Naive thymus-derived CD4-positive, alpha-beta T cell (primary cell): ENCODE results near the gene MRPL49. TPM values are rescaled to one million over a fixed set of nuclear protein-coding genes. Genes with fewer than 3 reads are reported as not detected.
A peak's percentile ranks its signal among the peaks of the same experiment; 100 is the strongest.

Experiments
- ATAC-seq: fragments of 150-1000 bp; cut with Tn5 transposase; 2 replicates; pipeline ENCODE4 v1.10.0; 2021; ENCODE audit warnings: mild to moderate bottlenecking, moderate library complexity
- CTCF ChIA-PET: fragments of 350-600 bp; sonication (Branson Sonifier 250); formaldehyde crosslinking; loops from one replicate; lab custom pipeline; 2021; ENCODE audit warnings: antibody characterized with exemption; lab: Charles Lee
- POLR2A ChIA-PET: fragments of 350-600 bp; sonication (Branson Sonifier 250); formaldehyde crosslinking; loops from one replicate; lab custom pipeline; 2021; ENCODE audit warnings: antibody characterized with exemption, inconsistent platforms; lab: Charles Lee
- DNase-seq, 9 donors: peaks; one replicate each; pipeline versions ENCODE4 v3.0.0 to v3.0.0-alpha.2; 2020 to 2022; ENCODE audit warnings: mixed read lengths in 1 of 9
- H3K27ac ChIP-seq: one replicate; pipeline ENCODE4 v1.7.0; 2013; ENCODE audit warnings: mild to moderate bottlenecking, low read depth, low read length, moderate library complexity
- H3K27me3 ChIP-seq, 2 donors: one replicate each; pipeline ENCODE4 v1.7.0; 2013; ENCODE audit warnings: low read length in 2 of 2, mild to moderate bottlenecking in 2 of 2, moderate library complexity in 2 of 2; ENCODE audit not compliant: control insufficient read depth in 2 of 2, insufficient read depth in 2 of 2
- H3K36me3 ChIP-seq, 3 experiments: 1 replicate in 2 of 3; 2 replicates in 1 of 3; pipeline ENCODE4 v1.7.0; 2013; ENCODE audit warnings: low read length in 3 of 3, mild to moderate bottlenecking in 3 of 3, moderate library complexity in 1 of 3; ENCODE audit not compliant: insufficient read depth in 3 of 3, control insufficient read depth in 2 of 3
- H3K4me1 ChIP-seq, 2 donors: one replicate each; pipeline ENCODE4 v1.7.0; 2013; ENCODE audit warnings: low read length in 2 of 2, mild to moderate bottlenecking in 2 of 2, moderate library complexity in 1 of 2; ENCODE audit not compliant: control insufficient read depth in 2 of 2, insufficient read depth in 2 of 2
- H3K4me3 ChIP-seq: 2 replicates; pipeline ENCODE4 v1.7.0; 2013; ENCODE audit warnings: mild to moderate bottlenecking, low read length
- H3K9me3 ChIP-seq, 3 experiments: 1 replicate in 2 of 3; 2 replicates in 1 of 3; pipeline ENCODE4 v1.7.0; 2013; ENCODE audit warnings: low read length in 3 of 3; ENCODE audit not compliant: control insufficient read depth in 2 of 3
- H3K27ac Mint-ChIP-seq, 9 donors: one replicate each; pipeline ENCODE4 v1.8.0; 2020 to 2022; ENCODE audit warnings: mixed read lengths in 9 of 9, mild to moderate bottlenecking in 8 of 9, moderate library complexity in 5 of 9, inconsistent platforms in 2 of 9
- H3K27me3 Mint-ChIP-seq, 5 donors: one replicate each; pipeline ENCODE4 v1.8.0; 2021 to 2022; ENCODE audit warnings: mixed read lengths in 5 of 5, mild to moderate bottlenecking in 1 of 5
- H3K36me3 Mint-ChIP-seq, 5 donors: one replicate each; pipeline ENCODE4 v1.8.0; 2020 to 2022; ENCODE audit warnings: mixed read lengths in 5 of 5, mild to moderate bottlenecking in 3 of 5, inconsistent platforms in 1 of 5
- H3K4me1 Mint-ChIP-seq, 7 donors: one replicate each; pipeline ENCODE4 v1.8.0; 2020 to 2022; ENCODE audit warnings: mixed read lengths in 7 of 7, mild to moderate bottlenecking in 3 of 7, inconsistent platforms in 1 of 7
- H3K4me3 Mint-ChIP-seq, 10 donors: one replicate each; pipeline ENCODE4 v1.8.0; 2020 to 2022; ENCODE audit warnings: mild to moderate bottlenecking in 10 of 10, mixed read lengths in 10 of 10, moderate library complexity in 6 of 10, inconsistent platforms in 2 of 10
- H3K9me3 Mint-ChIP-seq, 11 donors: one replicate each; pipeline ENCODE4 v1.8.0; 2020 to 2022; ENCODE audit warnings: mixed read lengths in 11 of 11, mild to moderate bottlenecking in 4 of 11, inconsistent platforms in 1 of 11, moderate library complexity in 1 of 11
- intact Hi-C, 2 donors: fragments of 100-400 bp; cut with micrococcal nuclease; formaldehyde crosslinking; loops; one replicate each; pipeline ENCODE4 v1.15.1; 2023
- polyA plus RNA-seq, 2 donors: library from polyadenylated mRNA; unstranded; fragments of 300-500 nt; fragmentation: Illumina TruSeq; gene quantifications; one replicate each; pipeline ENCODE4 v1.2.3, GENCODE V29; 2021
- total RNA-seq, 6 experiments: library from RNA in 5 of 6; stranded (reverse) in 5 of 6; gene quantifications; 1 replicate in 5 of 6; 2 replicates in 1 of 6; pipeline ENCODE4 v1.2.3 and lab custom pipeline; 2021 to 2026

The MRPL49 gene
- total and polyA plus RNA-seq, 7 experiments from 2014 or later, result 38.1 to 102 (median 62.9) TPM

GRCh38 chr11:65110354-65110861, 11.7 kb upstream of the MRPL49 start:
- CTCF ChIA-PET, result interaction anchor here (0.5 to 4.1 kb wide), 11 partner anchors 9 to 304 kb away, joined by 3 to 48 read pairs (median 3); partner anchors contain the start of genes CAPN1, FAU and MRPL49
- Histone ChIP-seq H3K36me3 (peaks cover 0 to 39% (median 4%) of the 10 kb centered on the region in 3 experiments), H3K9me3 (no peaks in the 10 kb centered on the region), H3K4me1 (peaks cover 21 to 23% of the 10 kb centered on the region in 2 donors), H3K27me3 (no peaks in the 10 kb centered on the region), H3K27ac (peak overlapping the region; percentile 70), H3K4me3 (no peak overlapping the region)
- H3K4me3 Mint-ChIP-seq, result peak overlapping the region; percentile 43 to 89 (median 56)
- POLR2A ChIA-PET, result interaction anchor here (1.0 to 7.5 kb wide), 13 partner anchors 8 to 399 kb away, joined by 3 to 98 read pairs (median 4); partner anchors contain the start of genes ARL2, CAPN1, DPF2 and FAU
- peak overlapping the region; percentile 50 to 100 (median 86) for H3K27ac Mint-ChIP-seq
- DNase-seq, result peak; percentile 82 to 99 (median 93)
- H3K4me1 Mint-ChIP-seq, result peaks cover 28 to 48% (median 35%) of the 10 kb centered on the region in 7 donors
- intact Hi-C loops, result loop anchor here (1.0 to 10.0 kb wide), 15 partner anchors 8 to 402 kb away; partner anchors contain the start of genes CAPN1 (in 2 of the 2), ARL2 (in 1 of the 2), CDC42EP2 (in 1 of the 2) and CDCA5 (in 1 of the 2)
- peaks cover 0 to 15% (median 7%) of the 10 kb centered on the region in 5 donors for H3K36me3 Mint-ChIP-seq
- peak; percentile 78 for ATAC-seq
- no peaks in the 10 kb centered on the region for H3K27me3 Mint-ChIP-seq
- H3K9me3 Mint-ChIP-seq, result no peaks in the 10 kb centered on the region

GRCh38 chr11:65111159-65111743, 10.9 kb upstream of the MRPL49 start:
- Histone ChIP-seq H3K4me1 (peaks cover 27 to 30% of the 10 kb centered on the region in 2 donors), H3K9me3 (no peaks in the 10 kb centered on the region), H3K4me3 (no peak overlapping the region), H3K27ac (peak overlapping the region; percentile 70), H3K27me3 (no peaks in the 10 kb centered on the region), H3K36me3 (peaks cover 0 to 42% (median 4%) of the 10 kb centered on the region in 3 experiments)
- ATAC-seq, result no peak
- peak in 1 of 9 donors; percentile 29 for DNase-seq
- intact Hi-C loops, result loop anchor here (1.0 to 10.0 kb wide), 8 partner anchors 11 to 401 kb away; partner anchors contain the start of genes CAPN1 (in 1 of the 2), CDC42EP2 (in 1 of the 2), FAU (in 1 of the 2) and MRPL49 (in 1 of the 2)
- H3K36me3 Mint-ChIP-seq, result peaks cover 0 to 7% (median 5%) of the 10 kb centered on the region in 5 donors
- POLR2A ChIA-PET, result interaction anchor here (0.7 to 7.5 kb wide), 15 partner anchors 10 to 390 kb away, joined by 3 to 98 read pairs (median 4); partner anchors contain the start of genes ARL2, CAPN1, CDCA5 and FAU
- peak overlapping the region; percentile 80 to 100 (median 90) for H3K27ac Mint-ChIP-seq
- H3K27me3 Mint-ChIP-seq, result no peaks in the 10 kb centered on the region
- peaks cover 23 to 47% (median 35%) of the 10 kb centered on the region in 7 donors for H3K4me1 Mint-ChIP-seq
- peak overlapping the region; percentile 85 to 97 (median 89) for H3K4me3 Mint-ChIP-seq
- no peaks in the 10 kb centered on the region for H3K9me3 Mint-ChIP-seq
- CTCF ChIA-PET, result interaction anchor here (0.8 to 4.1 kb wide), 9 partner anchors 10 to 260 kb away, joined by 3 to 48 read pairs (median 4); partner anchors contain the start of genes FAU and MRPL49

GRCh38 chr11:65111744-65112545, 10.2 kb upstream of the MRPL49 start, which contains the start of gene TM7SF2:
Gene TM7SF2, plus strand, starts transcription at chr11:65111872. Its CDS starts 144 bp downstream, at chr11:65112016.
- ATAC-seq (peak; percentile 82), DNase-seq (peak; percentile 84 to 94 (median 92))
- no peaks in the 10 kb centered on the region for H3K27me3 ChIP-seq
- peaks cover 17 to 52% (median 38%) of the 10 kb centered on the region in 7 donors for H3K4me1 Mint-ChIP-seq
- H3K36me3 Mint-ChIP-seq, result peaks cover 0 to 4% (median under 1%) of the 10 kb centered on the region in 5 donors
- POLR2A ChIA-PET, result interaction anchor here (0.6 to 7.5 kb wide), 17 partner anchors 10 to 967 kb away, joined by 3 to 98 read pairs (median 4); partner anchors contain the start of genes ARL2, CAPN1, CDCA5 and FAU
- peaks cover 0 to 37% (median 4%) of the 10 kb centered on the region in 3 experiments for H3K36me3 ChIP-seq
- CTCF ChIA-PET, result interaction anchor here (0.8 to 4.1 kb wide), 5 partner anchors 9 to 99 kb away, joined by 3 to 48 read pairs (median 4); partner anchors contain the start of genes FAU and MRPL49
- H3K4me3 ChIP-seq, result peak within 1 kb of the TSS; percentile 83
- peaks cover 33 to 36% of the 10 kb centered on the region in 2 donors for H3K4me1 ChIP-seq
- no peaks in the 10 kb centered on the region for H3K27me3 Mint-ChIP-seq
- no peaks in the 10 kb centered on the region for H3K9me3 ChIP-seq
- no peaks in the 10 kb centered on the region for H3K9me3 Mint-ChIP-seq
- H3K4me3 Mint-ChIP-seq, result peak within 1 kb of the TSS; percentile 85 to 97 (median 89)
- peak within 1 kb of the TSS; percentile 74 for H3K27ac ChIP-seq
- H3K27ac Mint-ChIP-seq, result peak within 1 kb of the TSS; percentile 80 to 100 (median 90)
- intact Hi-C loops, result loop anchor here (1.0 to 10.0 kb wide), 9 partner anchors 10 to 400 kb away; partner anchors contain the start of genes ATG2A (in 1 of the 2), CAPN1 (in 1 of the 2), CDC42EP2 (in 1 of the 2) and FAU (in 1 of the 2)

GRCh38 chr11:65112546-65113360, 9.4 kb upstream of the MRPL49 start:
- peaks cover 0 to 5% (median 3%) of the 10 kb centered on the region in 5 donors for H3K36me3 Mint-ChIP-seq
- peaks cover 0 to 29% (median 0%) of the 10 kb centered on the region in 3 experiments for H3K36me3 ChIP-seq
- peak; percentile 67 to 88 (median 81) for DNase-seq
- peaks cover 33 to 36% of the 10 kb centered on the region in 2 donors for H3K4me1 ChIP-seq
- no peaks in the 10 kb centered on the region for H3K9me3 ChIP-seq
- H3K4me1 Mint-ChIP-seq, result peaks cover 17 to 55% (median 38%) of the 10 kb centered on the region in 7 donors
- ChIA-PET CTCF (interaction anchor here (0.7 to 4.1 kb wide), 3 partner anchors 8 to 30 kb away, joined by 3 to 48 read pairs (median 3); partner anchors contain the start of genes FAU and MRPL49), POLR2A (interaction anchor here (0.6 to 7.5 kb wide), 14 partner anchors 9 to 967 kb away, joined by 3 to 98 read pairs (median 4); partner anchors contain the start of genes CAPN1, CDCA5, FAU and MRPL49)
- intact Hi-C loops, result loop anchor here (1.0 to 10.0 kb wide), 5 partner anchors 70 to 400 kb away; partner anchors contain the start of genes ATG2A (in 1 of the 2), CDC42EP2 (in 1 of the 2), RASGRP2 (in 1 of the 2) and SAC3D1 (in 1 of the 2)
- H3K27ac Mint-ChIP-seq, result peak overlapping the region; percentile 76 to 100 (median 84)
- H3K9me3 Mint-ChIP-seq, result no peaks in the 10 kb centered on the region
- ATAC-seq, result peak; percentile 69
- peak overlapping the region; percentile 83 for H3K4me3 ChIP-seq
- H3K4me3 Mint-ChIP-seq, result peak overlapping the region; percentile 83 to 97 (median 89)
- peak overlapping the region; percentile 74 for H3K27ac ChIP-seq
- no peaks in the 10 kb centered on the region for H3K27me3 ChIP-seq
- H3K27me3 Mint-ChIP-seq, result no peaks in the 10 kb centered on the region

GRCh38 chr11:65113361-65113756, 8.8 kb upstream of the MRPL49 start:
- intact Hi-C loops, result loop anchor here (5.0 to 10.0 kb wide), 4 partner anchors 71 to 399 kb away; partner anchors contain the start of genes CDC42EP2 (in 1 of the 2), RASGRP2 (in 1 of the 2) and SAC3D1 (in 1 of the 2)
- H3K36me3 ChIP-seq, result peaks cover 0 to 27% (median under 1%) of the 10 kb centered on the region in 3 experiments
- no peaks in the 10 kb centered on the region for H3K27me3 ChIP-seq
- H3K4me3 ChIP-seq, result peak overlapping the region; percentile 83
- peak overlapping the region; percentile 83 to 97 (median 89) for H3K4me3 Mint-ChIP-seq
- no peaks in the 10 kb centered on the region for H3K9me3 ChIP-seq
- peak overlapping the region; percentile 76 to 100 (median 84) for H3K27ac Mint-ChIP-seq
- no peaks in the 10 kb centered on the region for H3K27me3 Mint-ChIP-seq
- no peaks in the 10 kb centered on the region for H3K9me3 Mint-ChIP-seq
- ChIA-PET POLR2A (interaction anchor here (1.0 to 7.5 kb wide), 7 partner anchors 8 to 369 kb away, joined by 4 to 98 read pairs (median 8); partner anchors contain the start of genes ARL2, FAU, MRPL49 and RASGRP2), CTCF (interaction anchor here (0.7 to 4.1 kb wide), 4 partner anchors 8 to 31 kb away, joined by 3 to 48 read pairs (median 3); partner anchors contain the start of genes FAU and MRPL49)
- peaks cover 17 to 59% (median 41%) of the 10 kb centered on the region in 7 donors for H3K4me1 Mint-ChIP-seq
- peaks cover 0 to 8% (median 6%) of the 10 kb centered on the region in 5 donors for H3K36me3 Mint-ChIP-seq
- DNase-seq (no peak), ATAC-seq (no peak)
- peak overlapping the region; percentile 74 for H3K27ac ChIP-seq
- H3K4me1 ChIP-seq, result peaks cover 33 to 39% of the 10 kb centered on the region in 2 donors
